Stomach smooth muscle (tissue), 2 donors: Measurements from ENCODE around the gene FAM184B.
A peak's percentile ranks its signal among the peaks of the same experiment; 100 is the strongest.

Source experiments
- H3K27ac ChIP-seq: one replicate; pipeline ENCODE4 v1.7.0; 2013; ENCODE audit warnings: mild to moderate bottlenecking, low read length, inconsistent platforms
- H3K27me3 ChIP-seq, 2 donors: one replicate each; pipeline ENCODE4 v1.7.0; 2013; ENCODE audit warnings: low read length in 2 of 2; ENCODE audit not compliant: insufficient read depth in 2 of 2, control insufficient read depth in 1 of 2
- H3K36me3 ChIP-seq, 2 donors: one replicate each; pipeline ENCODE4 v1.7.0; 2013; ENCODE audit warnings: low read length in 2 of 2; ENCODE audit not compliant: control insufficient read depth in 2 of 2, insufficient read depth in 2 of 2
- H3K4me1 ChIP-seq: one replicate; pipeline ENCODE4 v1.7.0; 2013; ENCODE audit warnings: low read length; ENCODE audit not compliant: control insufficient read depth, insufficient read depth
- H3K4me3 ChIP-seq, 2 donors: one replicate each; pipeline ENCODE4 v1.7.0; 2013; ENCODE audit warnings: low read length in 2 of 2
- H3K9ac ChIP-seq, 2 donors: one replicate each; pipeline ENCODE4 v1.7.0; 2013; ENCODE audit warnings: low read length in 2 of 2, mild to moderate bottlenecking in 1 of 2
- H3K9me3 ChIP-seq, 2 donors: one replicate each; pipeline ENCODE4 v1.7.0; 2013; ENCODE audit warnings: low read length in 2 of 2; ENCODE audit not compliant: control insufficient read depth in 2 of 2
- donor health status: healthy.
- donor health status: Pancreatic carcinoma.

Gene FAM184B

GRCh38 chr4:17636341-17636695 is 145.1 kb downstream of the FAM184B start:
- H3K27ac ChIP-seq = no peak overlapping the region
- H3K4me1 ChIP-seq = no peaks in the 10 kb centered on the region
- no peak overlapping the region for H3K4me3 ChIP-seq
- no peaks in the 10 kb centered on the region for H3K9me3 ChIP-seq
- H3K27me3 ChIP-seq = no peaks in the 10 kb centered on the region
- H3K36me3 ChIP-seq = peaks cover 10 to 13% of the 10 kb centered on the region in 2 donors
- H3K9ac ChIP-seq = no peak overlapping the region

- Histone ChIP-seq H3K9me3 (no peaks in the 10 kb centered on the region), H3K36me3 (peaks cover 10 to 19% of the 10 kb centered on the region in 2 donors), H3K27me3 (no peaks in the 10 kb centered on the region), H3K4me3 (no peak overlapping the region), H3K27ac (no peak overlapping the region), H3K9ac (no peak overlapping the region), H3K4me1 (no peaks in the 10 kb centered on the region)
These were observed 146.4 kb downstream of the FAM184B start for GRCh38 chr4:17635056-17635455.

- Histone ChIP-seq H3K27me3 (no peaks in the 10 kb centered on the region), H3K4me3 (no peak overlapping the region), H3K9me3 (no peaks in the 10 kb centered on the region), H3K27ac (no peak overlapping the region), H3K36me3 (peaks cover 21 to 27% of the 10 kb centered on the region in 2 donors), H3K4me1 (no peaks in the 10 kb centered on the region), H3K9ac (no peak overlapping the region)
These were observed 147.8 kb downstream of the FAM184B start for GRCh38 chr4:17633600-17633999.

- H3K4me1 ChIP-seq = no peaks in the 10 kb centered on the region
- no peak overlapping the region for H3K9ac ChIP-seq
- no peaks in the 10 kb centered on the region for H3K27me3 ChIP-seq
- no peaks in the 10 kb centered on the region for H3K9me3 ChIP-seq
- no peak overlapping the region for H3K27ac ChIP-seq
- peaks cover 48% of the 10 kb centered on the region in 2 donors for H3K36me3 ChIP-seq
- no peak overlapping the region for H3K4me3 ChIP-seq
These were observed 151.2 kb downstream of the FAM184B start for GRCh38 chr4:17630228-17630627.

DNA sequence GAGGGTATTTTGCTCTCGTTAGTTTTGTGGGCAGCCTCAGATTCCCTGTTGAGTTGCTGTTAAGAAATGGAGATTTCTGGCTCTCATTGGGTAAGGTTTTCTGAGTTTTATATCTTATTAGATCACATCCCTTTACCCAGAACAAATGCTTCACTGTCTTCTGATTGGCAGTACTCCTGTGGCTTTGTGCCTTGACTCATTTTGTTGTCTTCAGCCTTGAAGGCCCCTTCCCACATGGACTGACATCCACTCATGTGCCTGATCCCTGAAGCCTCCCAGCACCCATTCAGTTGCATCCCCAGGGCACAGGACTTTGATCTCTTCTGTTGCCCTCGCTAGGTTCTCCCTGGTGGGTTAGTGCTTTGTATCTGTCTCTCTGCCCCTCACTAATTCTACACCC is 156.6 kb downstream of the FAM184B start:
- no peaks in the 10 kb centered on the region for H3K9me3 ChIP-seq
- no peaks in the 10 kb centered on the region for H3K27me3 ChIP-seq
- no peak overlapping the region for H3K4me3 ChIP-seq
- H3K4me1 ChIP-seq = no peaks in the 10 kb centered on the region
- no peak overlapping the region for H3K27ac ChIP-seq
- no peak overlapping the region for H3K9ac ChIP-seq
- H3K36me3 ChIP-seq = peaks cover 62 to 78% of the 10 kb centered on the region in 2 donors

DNA sequence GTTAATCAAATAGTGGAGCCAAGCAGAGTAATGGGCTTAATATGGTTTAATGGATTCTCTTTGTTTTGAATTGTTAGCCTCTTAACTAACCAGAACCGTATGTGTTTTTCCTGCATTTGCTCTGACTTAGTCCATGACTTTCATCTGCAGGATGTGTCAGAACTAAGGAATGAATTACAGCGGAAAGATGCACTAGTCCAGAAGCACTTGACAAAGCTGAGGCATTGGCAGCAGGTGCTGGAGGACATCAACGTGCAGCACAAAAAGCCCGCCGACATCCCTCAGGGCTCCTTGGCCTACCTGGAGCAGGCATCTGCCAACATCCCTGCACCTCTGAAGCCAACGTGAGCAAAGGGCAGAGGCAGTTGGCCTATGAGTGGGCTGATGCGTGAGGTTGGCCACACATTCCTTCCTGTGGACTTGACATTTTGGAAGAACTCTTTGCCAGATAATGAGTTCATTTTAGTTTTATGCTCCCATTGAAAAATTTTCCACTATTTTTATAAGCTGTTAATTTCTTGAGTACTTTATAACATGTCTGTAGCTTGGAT is 157.9 kb downstream of the FAM184B start:
- H3K36me3 ChIP-seq = peaks cover 62 to 74% of the 10 kb centered on the region in 2 donors
- no peaks in the 10 kb centered on the region for H3K9me3 ChIP-seq

GRCh38 chr4:17619416-17620105 is 161.9 kb downstream of the FAM184B start:
- Histone ChIP-seq H3K27me3 (no peaks in the 10 kb centered on the region), H3K9ac (no peak overlapping the region), H3K27ac (no peak overlapping the region), H3K9me3 (no peaks in the 10 kb centered on the region), H3K4me3 (no peak overlapping the region), H3K36me3 (peaks cover 38 to 41% of the 10 kb centered on the region in 2 donors), H3K4me1 (peaks cover 25% of the 10 kb centered on the region)

More for the DNA sequence above, 157.9 kb downstream of the FAM184B start:
- H3K27ac ChIP-seq = no peak overlapping the region
- no peaks in the 10 kb centered on the region for H3K27me3 ChIP-seq
- H3K9ac ChIP-seq = no peak overlapping the region
- H3K4me1 ChIP-seq = peaks cover 9% of the 10 kb centered on the region
- H3K4me3 ChIP-seq = no peak overlapping the region

DNA sequence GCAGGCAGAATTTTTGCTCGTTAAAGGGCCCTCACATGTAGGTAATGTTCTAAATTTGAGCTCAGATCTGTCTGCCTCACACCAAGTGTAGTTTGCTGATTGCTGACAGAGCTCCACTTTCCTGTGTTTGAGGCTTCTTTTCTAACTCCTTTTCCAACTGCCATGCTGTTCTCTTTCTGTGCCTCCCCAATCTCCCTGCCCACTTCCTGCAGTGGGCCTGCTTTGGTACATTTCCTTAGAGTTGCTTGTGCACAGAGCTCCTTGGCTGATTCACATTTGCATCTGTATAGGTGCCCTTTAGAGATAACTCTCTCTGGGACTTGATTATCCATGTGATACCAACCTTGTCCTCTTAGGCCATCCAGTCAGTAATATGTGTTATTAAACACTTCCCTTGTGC is 162.5 kb downstream of the FAM184B start:
- Histone ChIP-seq H3K9ac (no peak overlapping the region), H3K27me3 (no peaks in the 10 kb centered on the region), H3K36me3 (peaks cover 32 to 34% of the 10 kb centered on the region in 2 donors), H3K4me1 (peaks cover 27% of the 10 kb centered on the region), H3K9me3 (no peaks in the 10 kb centered on the region), H3K4me3 (no peak overlapping the region), H3K27ac (no peak overlapping the region)

DNA sequence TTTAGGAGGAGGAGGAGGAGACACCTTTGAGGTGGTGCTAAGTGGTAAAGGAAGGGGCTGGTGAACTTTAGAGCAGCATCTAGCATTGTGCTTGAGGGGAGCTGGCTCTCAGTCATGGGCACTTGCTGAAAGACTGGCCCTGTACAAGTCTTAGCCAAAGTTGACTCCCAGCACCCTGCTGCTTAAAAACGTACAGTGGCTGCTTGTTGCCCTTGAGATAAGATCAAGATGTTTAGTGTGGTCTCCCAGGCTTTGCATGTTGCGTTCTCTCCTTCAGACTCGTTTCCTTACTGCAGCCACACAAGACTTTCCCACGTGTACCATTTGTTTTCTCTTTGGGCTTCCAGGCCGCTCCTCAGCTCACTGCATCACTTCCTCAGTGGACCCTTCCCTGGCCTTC is 165.1 kb downstream of the FAM184B start:
- Histone ChIP-seq H3K9me3 (no peaks in the 10 kb centered on the region), H3K36me3 (peaks cover 9 to 16% of the 10 kb centered on the region in 2 donors), H3K27me3 (no peaks in the 10 kb centered on the region), H3K27ac (no peak overlapping the region), H3K4me1 (peaks cover 29% of the 10 kb centered on the region), H3K9ac (no peak overlapping the region), H3K4me3 (peak overlapping the region; percentile 33 to 99)

- Histone ChIP-seq H3K27ac (peak within 1 kb of the TSS; percentile 80), H3K4me1 (peaks cover 29% of the 10 kb centered on the region), H3K4me3 (peak within 1 kb of the TSS; percentile 94 to 99)
These were observed 166.8 kb downstream of the FAM184B start, which contains the start of gene MED28 for GRCh38 chr4:17614416-17615299. Gene MED28 (plus strand): TSS chr4:17614641. CDS start chr4:17614655, 14 bp downstream.

More at GRCh38 chr4:17614416-17615299, 166.8 kb downstream of the FAM184B start, which contains the start of gene MED28:
- Histone ChIP-seq H3K9me3 (no peaks in the 10 kb centered on the region), H3K9ac (peak within 1 kb of the TSS; percentile 95 to 99), H3K27me3 (no peaks in the 10 kb centered on the region), H3K36me3 (peaks cover 4 to 14% of the 10 kb centered on the region in 2 donors)
